Endothelial cell of umbilical vein (primary cell): ENCODE measurements around the gene RBM33. TPM values are rescaled to one million over a fixed set of nuclear protein-coding genes. Genes with fewer than 3 reads are reported as not detected.

ENCODE experiments used
- BruUV-seq: library from RNA; stranded (reverse); fragments of 400-500 nt; replicated peaks from 2 replicates; lab custom pipeline; 2021; lab: Mats Ljungman, UMichigan
- CTCF ChIA-PET: fragments of 300-600, 350-600 bp; sonication (Branson Sonifier 250); formaldehyde crosslinking; loops from one replicate; lab custom pipeline; 2021; ENCODE audit warnings: antibody characterized with exemption, inconsistent platforms; lab: Charles Lee
- POLR2A ChIA-PET: fragments of 300-600, 350-600 bp; sonication (Branson Sonifier 250); formaldehyde crosslinking; loops from one replicate; lab custom pipeline; 2021; ENCODE audit warnings: antibody characterized with exemption, inconsistent platforms; lab: Charles Lee
- DNase-seq: peaks from one replicate; pipeline ENCODE4 v3.0.0-alpha.2; 2011; ENCODE audit warnings: low read depth, low spot score
- FAIRE-seq: peaks from 2 replicates; lab custom pipeline; 2011; peaks lifted over from hg19 to GRCh38; lab: Jason Lieb, UNC
- H2AFZ ChIP-seq: 2 replicates; pipeline ENCODE4 v1.6.0; 2012; ENCODE audit warnings: low read depth, low read length, control low read depth, inconsistent platforms
- H3K27ac ChIP-seq: 2 replicates; pipeline ENCODE4 v1.5.1; 2011; ENCODE audit warnings: low read depth, mild to moderate bottlenecking, control low read depth, low read length, moderate library complexity; ENCODE audit not compliant: insufficient read depth
- H3K27me3 ChIP-seq, 2 experiments: 2 replicates each; pipeline versions ENCODE4 v1.6.0 to v1.6.1; 2011; ENCODE audit warnings: low read length in 2 of 2, mixed read lengths in 1 of 2; ENCODE audit not compliant: control insufficient read depth in 2 of 2, insufficient read depth in 2 of 2
- H3K36me3 ChIP-seq, 2 experiments: 2 replicates in 1 of 2; 3 replicates in 1 of 2; pipeline ENCODE4 v1.5.1; 2011; ENCODE audit warnings: low read length in 2 of 2, mild to moderate bottlenecking in 1 of 2, moderate library complexity in 1 of 2; ENCODE audit not compliant: control insufficient read depth in 2 of 2, insufficient read depth in 2 of 2; ENCODE audit errors: extremely low read depth in 1 of 2
- H3K4me1 ChIP-seq: 3 replicates; pipeline ENCODE4 v1.5.1; 2011; ENCODE audit warnings: mild to moderate bottlenecking, low read length; ENCODE audit not compliant: control insufficient read depth, insufficient read depth; ENCODE audit errors: extremely low read depth
- H3K4me2 ChIP-seq: 2 replicates; pipeline ENCODE4 v1.6.1; 2011; ENCODE audit warnings: low read length, control low read depth, mixed read lengths; ENCODE audit not compliant: insufficient read depth
- H3K4me3 ChIP-seq, 3 experiments: fragments of 200-600 bp in 1 of 3; sonication (generic), shearing (Covaris generic) in 1 of 3; replicated peaks in 1 of 3; 2 replicates each; pipeline ENCODE4 v1.5.1; 2011 to 2016; ENCODE audit warnings: control low read depth in 3 of 3, low read length in 3 of 3, mild to moderate bottlenecking in 2 of 3, inconsistent platforms in 1 of 3, low read depth in 1 of 3, moderate library complexity in 1 of 3; ENCODE audit not compliant: insufficient read depth in 1 of 3
- H3K79me2 ChIP-seq: 2 replicates; pipeline ENCODE4 v1.6.0; 2012; ENCODE audit warnings: low read length, inconsistent platforms; ENCODE audit not compliant: control insufficient read depth, insufficient read depth
- H3K9ac ChIP-seq: replicated peaks from 2 replicates; pipeline ENCODE3; 2011; ENCODE audit warnings: low read length, control low read depth; ENCODE audit not compliant: insufficient read depth; ENCODE audit errors: extremely low read depth
- H3K9me1 ChIP-seq: replicated peaks from 3 replicates; pipeline ENCODE4 v1.6.0; 2011; ENCODE audit warnings: mild to moderate bottlenecking, low read length; ENCODE audit not compliant: control insufficient read depth, insufficient read depth; ENCODE audit errors: extremely low read depth
- H3K9me3 ChIP-seq: replicated peaks from 2 replicates; pipeline ENCODE4 v1.5.1; 2012; ENCODE audit warnings: low read length, inconsistent platforms; ENCODE audit not compliant: control insufficient read depth, insufficient read depth
- H4K20me1 ChIP-seq: replicated peaks from 2 replicates; pipeline ENCODE3; 2011; ENCODE audit warnings: mild to moderate bottlenecking, low read length; ENCODE audit not compliant: control insufficient read depth, insufficient read depth; ENCODE audit errors: extremely low read depth
- EZH2 ChIP-seq: IDR thresholded peaks from 2 replicates; pipeline ENCODE4 v1.6.1; 2012; ENCODE audit warnings: borderline replicate concordance, low read depth, mild to moderate bottlenecking, moderate library complexity, low read length, inconsistent platforms; ENCODE audit not compliant: severe bottlenecking
- FOS ChIP-seq: IDR thresholded peaks from 2 replicates; pipeline ENCODE4 v1.6.1; 2011; ENCODE audit warnings: mild to moderate bottlenecking, low read length, moderate library complexity, borderline replicate concordance; ENCODE audit not compliant: insufficient read depth
- GATA2 ChIP-seq: IDR thresholded peaks from 2 replicates; pipeline ENCODE4 v1.7.0; 2011; ENCODE audit warnings: low read depth, mild to moderate bottlenecking, moderate library complexity, mixed read lengths, low read length; ENCODE audit not compliant: insufficient read length, insufficient read depth
- JUN ChIP-seq: IDR thresholded peaks from 2 replicates; pipeline ENCODE4 v1.6.1; 2011; ENCODE audit warnings: borderline replicate concordance, low read depth; ENCODE audit not compliant: insufficient read length, insufficient read depth
- MAX ChIP-seq: IDR thresholded peaks from 2 replicates; pipeline ENCODE4 v1.6.1; 2011; ENCODE audit not compliant: insufficient read depth, insufficient read length
- MYC ChIP-seq: IDR thresholded peaks from one replicate; pipeline ENCODE4 v1.6.1; 2011; ENCODE audit warnings: mild to moderate bottlenecking, low read depth, low read length
- POLR2A ChIP-seq: IDR thresholded peaks from 2 replicates; pipeline ENCODE4 v1.6.1; 2012; ENCODE audit warnings: low read depth, mild to moderate bottlenecking, control low read depth, low read length
- POLR2AphosphoS5 ChIP-seq: IDR thresholded peaks from 2 replicates; pipeline ENCODE4 v1.6.1; 2012; ENCODE audit warnings: low read depth, mild to moderate bottlenecking, control low read depth, low read length, moderate library complexity; ENCODE audit not compliant: insufficient read depth
- dilution Hi-C: fragments of 300-500 bp; cut with MboI; formaldehyde crosslinking; loops from one replicate; pipeline ENCODE4 v1.15.0; 2019; ENCODE audit warnings: low sequenced_read_pairs; ENCODE audit not compliant: extremely low pct_ligation_motif_present
- intact Hi-C: fragments of 100-400 bp; cut with micrococcal nuclease; formaldehyde crosslinking; loops from one replicate; pipeline ENCODE4 v1.10.0; 2022
- polyA plus RNA-seq, 4 experiments: library from polyadenylated mRNA; depleted of rRNA in 3 of 4; stranded (reverse) in 3 of 4; unstranded in 1 of 4; fragments of >200 nt; gene quantifications; 2 replicates each; pipeline versions ENCODE4 v1.2.1 to v1.2.3, GENCODE V29; 2011 to 2012; ENCODE audit warnings: missing spikeins in 1 of 4
- total RNA-seq: library from RNA; stranded (reverse); gene quantifications from 2 replicates; pipeline ENCODE4 v1.2.3, GENCODE V29; 2021
- TF ChIP-seq, protein P1 (sequence below), 2 donors: IDR thresholded peaks; 1 replicate in 1 of 2; 2 replicates in 1 of 2; pipeline ENCODE4 v1.5.1; 2011; ENCODE audit warnings: low read length in 2 of 2, mild to moderate bottlenecking in 2 of 2, moderate library complexity in 2 of 2, control low read depth in 1 of 2, inconsistent platforms in 1 of 2, low read depth in 1 of 2; ENCODE audit not compliant: insufficient read depth in 1 of 2; ENCODE audit errors: extremely low read depth in 1 of 2

Gene RBM33
- total and polyA plus RNA-seq, 2 donors (not counting 3 experiments of a cell fraction or from before 2014, with no cell fraction given) = 16.2 to 68.2 TPM

- FAIRE-seq (no peak), DNase-seq (no peak)
- Histone ChIP-seq H3K27ac (no peak overlapping the region), H3K9ac (no peak overlapping the region), H3K27me3 (peaks cover 0 to 2% of the 10 kb centered on the region in 2 experiments), H3K4me1 (no peaks in the 10 kb centered on the region), H2AFZ (no peak overlapping the region), H3K9me3 (no peaks in the 10 kb centered on the region), H3K79me2 (no peaks in the 10 kb centered on the region), H3K4me3 (no peak overlapping the region), H4K20me1 (no peaks in the 10 kb centered on the region), H3K9me1 (no peaks in the 10 kb centered on the region), H3K36me3 (no peaks in the 10 kb centered on the region), H3K4me2 (no peak overlapping the region)
- no peak for TF ChIP-seq MYC
- TF ChIP-seq, protein P1, sequence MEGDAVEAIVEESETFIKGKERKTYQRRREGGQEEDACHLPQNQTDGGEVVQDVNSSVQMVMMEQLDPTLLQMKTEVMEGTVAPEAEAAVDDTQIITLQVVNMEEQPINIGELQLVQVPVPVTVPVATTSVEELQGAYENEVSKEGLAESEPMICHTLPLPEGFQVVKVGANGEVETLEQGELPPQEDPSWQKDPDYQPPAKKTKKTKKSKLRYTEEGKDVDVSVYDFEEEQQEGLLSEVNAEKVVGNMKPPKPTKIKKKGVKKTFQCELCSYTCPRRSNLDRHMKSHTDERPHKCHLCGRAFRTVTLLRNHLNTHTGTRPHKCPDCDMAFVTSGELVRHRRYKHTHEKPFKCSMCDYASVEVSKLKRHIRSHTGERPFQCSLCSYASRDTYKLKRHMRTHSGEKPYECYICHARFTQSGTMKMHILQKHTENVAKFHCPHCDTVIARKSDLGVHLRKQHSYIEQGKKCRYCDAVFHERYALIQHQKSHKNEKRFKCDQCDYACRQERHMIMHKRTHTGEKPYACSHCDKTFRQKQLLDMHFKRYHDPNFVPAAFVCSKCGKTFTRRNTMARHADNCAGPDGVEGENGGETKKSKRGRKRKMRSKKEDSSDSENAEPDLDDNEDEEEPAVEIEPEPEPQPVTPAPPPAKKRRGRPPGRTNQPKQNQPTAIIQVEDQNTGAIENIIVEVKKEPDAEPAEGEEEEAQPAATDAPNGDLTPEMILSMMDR (IDR thresholded peaks at IDR 0.05; ENCODE audit: extremely low read depth in 1 of 2, insufficient read depth in 1 of 2, low read depth in 1 of 2, low read length in 2 of 2) = no peak
- no peak for TF ChIP-seq JUN
- TF ChIP-seq FOS = no peak
- TF ChIP-seq POLR2A = no peak
- no peak for TF ChIP-seq MAX
- TF ChIP-seq POLR2AphosphoS5 = no peak
- TF ChIP-seq EZH2 = no peak
- TF ChIP-seq GATA2 = no peak
- no TSS peak for BruUV-seq
- CTCF ChIA-PET = interaction anchor here (1.6 kb wide), 1 partner anchor 20 kb away, joined by 10 read pairs; no protein-coding TSS in a partner anchor
- dilution Hi-C loops = no loop called here
- intact Hi-C loops = no loop called here
- POLR2A ChIA-PET = no interaction called here
These were observed 25.5 kb upstream of the RBM33 start for GRCh38 chr7:155618708-155619633.
